ENCODE results near the gene STH.

- TF ChIP-seq POLR2A (IDR thresholded peaks at IDR 0.05): no peak
- TF ChIP-seq CTCF (IDR thresholded peaks at IDR 0.05): no peak
These were observed at the start of gene STH for GRCh38 chr17:45998987-45999899.

Measured in testis (tissue), 2 donors.